RPMI8226 (cell line): ENCODE measurements around the gene WIZ.
"Not testable (repeated sequence)": the region's sequence is repeated elsewhere in the genome, so short reads cannot be mapped to it uniquely, and the experiment has no call there.

ENCODE experiments used
- DNase-seq: peaks from one replicate; pipeline ENCODE4 v3.0.0-alpha.2; 2015

WIZ gene

DNA sequence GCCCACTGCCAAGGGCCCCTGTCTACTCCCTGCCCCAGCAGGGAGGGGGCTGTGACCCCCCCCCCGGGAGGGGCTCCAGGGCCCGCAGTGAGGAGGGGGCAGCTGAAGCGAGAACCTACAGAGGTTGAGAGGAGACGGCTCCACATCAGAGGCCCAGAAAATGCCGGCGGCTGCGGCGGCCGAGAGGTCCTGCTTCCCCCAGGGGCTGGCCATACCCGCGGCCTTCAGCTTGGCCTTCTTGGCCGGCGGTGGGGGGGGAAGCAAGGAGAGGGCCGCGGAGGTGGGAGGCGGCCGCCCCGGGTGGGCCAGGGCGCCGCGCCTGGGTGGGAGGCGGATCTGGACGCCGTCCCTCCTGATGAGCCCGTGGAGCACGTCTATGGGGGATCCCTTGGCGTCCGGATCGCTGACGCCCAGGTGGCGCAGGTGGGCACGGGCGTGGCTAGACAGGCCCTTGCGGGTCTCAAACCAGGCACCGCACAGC is 21.7 kb downstream of the WIZ start:
- no peak for DNase-seq

DNA sequence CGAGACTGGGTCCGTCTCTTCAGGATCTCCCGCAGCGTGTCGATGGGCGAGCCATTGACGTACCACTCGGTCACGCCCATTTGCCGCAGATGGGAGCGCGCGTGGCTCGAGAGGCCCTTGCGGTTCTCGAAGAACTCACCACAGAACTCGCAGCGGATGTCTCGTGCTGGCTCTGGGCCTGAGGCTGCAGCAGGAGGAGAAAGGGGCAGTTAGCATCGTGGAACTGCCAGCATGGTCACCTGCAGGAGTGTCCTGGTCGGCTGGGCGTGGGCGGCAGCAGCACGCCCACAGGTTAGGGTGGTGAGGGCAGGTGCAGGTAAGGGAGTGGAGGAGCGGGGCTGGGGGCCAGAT is 22.4 kb downstream of the WIZ start:
- no peak for DNase-seq

DNA sequence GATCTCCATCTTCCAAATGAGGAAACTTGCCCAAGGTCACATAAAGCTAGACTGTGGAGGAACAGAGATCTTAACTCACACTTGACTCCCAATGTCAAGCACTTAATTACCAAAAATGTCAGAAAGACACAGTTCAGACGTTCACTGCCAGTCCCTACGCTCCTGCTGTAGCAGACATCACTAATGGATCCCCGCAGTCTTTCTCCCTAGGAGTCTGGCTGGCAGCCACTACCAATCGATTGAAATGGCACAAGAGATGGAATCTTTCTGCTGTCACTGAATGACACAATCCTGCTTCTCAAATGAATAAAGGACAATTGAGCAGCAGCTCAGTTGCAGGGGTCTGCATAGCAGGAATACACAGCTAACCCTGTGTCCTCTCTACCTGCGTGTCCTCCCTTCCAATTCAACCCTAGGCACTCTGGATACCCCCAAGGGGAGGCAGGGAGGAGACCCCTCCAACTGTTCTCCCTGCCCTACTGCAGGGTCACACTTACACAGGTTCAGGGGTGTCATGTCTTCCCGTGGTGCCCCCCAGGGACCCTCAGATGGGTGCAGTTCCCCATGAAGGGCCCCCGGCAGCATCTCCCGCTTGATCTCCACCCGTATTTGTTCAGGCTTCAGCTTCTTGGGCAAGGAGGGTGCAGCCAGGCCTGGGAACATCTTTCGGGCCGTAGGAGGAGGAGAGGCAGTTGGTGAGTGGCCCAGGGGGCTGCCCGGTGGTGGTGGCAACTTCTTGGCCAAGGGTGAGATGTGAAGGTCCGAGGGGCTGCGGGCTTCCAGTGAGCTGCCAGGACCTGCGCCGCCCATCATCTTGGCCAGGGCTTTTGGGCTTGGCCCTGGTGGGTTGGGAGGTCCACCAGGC is 23.0 kb downstream of the WIZ start:
- DNase-seq, result no peak

DNA sequence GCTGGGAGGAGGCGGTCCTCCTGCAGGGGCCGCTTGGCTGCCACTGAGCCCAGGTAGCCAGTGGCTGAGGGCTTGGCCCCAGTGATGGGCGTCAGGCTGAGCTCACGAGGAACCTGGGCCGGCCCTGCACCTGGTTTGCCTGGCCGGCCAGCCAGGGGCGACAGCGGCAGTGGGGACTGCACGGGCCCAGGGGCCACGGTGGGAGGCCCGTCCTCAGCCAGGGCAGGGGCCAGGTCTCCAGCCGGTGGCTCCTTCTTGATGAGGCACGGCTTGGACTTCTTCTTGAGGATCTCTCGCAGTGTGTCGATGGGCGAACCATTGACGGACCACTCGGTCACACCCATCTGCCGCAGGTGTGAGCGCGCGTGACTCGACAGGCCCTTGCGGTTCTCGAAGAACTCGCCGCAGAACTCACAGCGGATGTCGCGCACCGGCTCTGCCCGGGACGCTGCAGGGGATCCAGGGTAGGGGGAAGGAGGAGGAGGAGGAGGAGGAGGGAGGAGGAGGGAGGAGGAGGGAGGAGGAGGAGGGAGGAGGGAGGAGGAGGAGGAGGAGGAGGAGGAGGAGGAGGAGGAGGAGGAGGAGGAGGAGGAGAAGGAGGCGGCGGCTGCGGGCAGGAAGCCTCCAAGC is 24.3 kb downstream of the WIZ start:
- no peak for DNase-seq

DNA sequence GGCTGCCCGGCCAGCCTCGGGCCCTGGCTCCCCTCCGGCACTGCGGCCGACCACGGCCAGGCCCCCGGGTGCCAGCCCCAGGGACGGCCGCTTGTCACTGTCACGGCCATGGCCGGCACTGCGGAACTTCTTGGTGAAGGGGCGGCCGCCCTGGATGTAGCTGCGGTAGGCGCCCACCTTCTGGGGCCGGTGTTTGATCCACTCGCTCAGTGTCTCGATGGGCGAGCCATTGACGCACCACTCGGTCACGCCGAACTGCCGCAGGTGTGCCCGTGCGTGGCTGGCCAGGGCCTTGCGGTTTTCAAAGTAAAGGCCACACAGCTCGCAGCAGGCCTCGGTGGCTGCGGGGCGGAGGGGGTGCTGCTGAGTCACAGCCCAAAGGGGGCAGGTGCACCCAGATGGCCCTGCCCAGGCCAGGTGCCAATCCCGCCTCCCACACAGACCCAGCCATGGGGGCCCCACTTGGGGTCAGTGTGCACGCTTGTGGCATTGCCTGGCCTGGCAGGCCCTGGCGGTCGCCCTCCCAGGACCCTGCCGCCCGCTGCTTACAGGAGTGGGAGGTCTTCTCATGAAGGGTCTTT is 25.0 kb downstream of the WIZ start:
- no peak for DNase-seq

DNA sequence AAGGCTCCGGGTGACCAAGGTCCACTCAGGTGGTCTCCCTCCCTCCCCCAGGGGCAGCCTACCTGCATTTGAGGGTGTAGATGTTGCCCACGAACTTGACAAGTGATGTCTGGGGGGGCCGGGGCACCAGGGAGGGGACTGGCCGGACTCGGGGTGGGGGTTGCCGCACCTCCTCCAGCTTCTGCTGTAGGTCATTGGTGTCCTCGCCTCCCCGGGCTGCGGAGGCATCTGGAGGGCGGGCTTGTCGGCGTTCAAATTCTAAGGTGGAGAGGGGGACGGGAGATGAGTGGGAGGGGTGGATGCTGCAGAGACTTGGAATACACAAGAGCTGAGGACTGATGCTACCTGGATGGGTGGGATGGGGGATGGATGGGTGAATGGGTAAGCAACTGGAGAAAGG is 25.6 kb downstream of the WIZ start:
- no peak for DNase-seq

DNA sequence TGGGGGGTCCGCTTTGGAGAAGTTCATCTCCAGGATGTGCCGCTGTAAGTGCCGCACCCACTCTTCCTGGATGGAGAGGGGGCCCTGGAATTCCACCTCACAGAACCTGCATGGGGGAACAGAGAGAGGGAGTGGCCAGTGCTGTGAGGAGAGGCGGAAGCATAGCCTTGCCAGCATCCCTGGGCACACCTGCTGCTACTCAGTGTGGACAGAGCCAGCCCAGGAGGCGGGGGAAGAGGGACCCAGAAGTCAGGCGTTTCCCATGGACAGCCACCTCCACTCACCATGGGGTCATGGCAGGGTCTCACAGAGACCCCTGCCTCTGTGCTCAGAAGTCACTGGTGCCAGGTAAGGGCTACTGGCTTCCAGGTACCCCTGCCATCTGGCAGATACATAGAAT is 26.6 kb downstream of the WIZ start:
- no peak for DNase-seq

DNA sequence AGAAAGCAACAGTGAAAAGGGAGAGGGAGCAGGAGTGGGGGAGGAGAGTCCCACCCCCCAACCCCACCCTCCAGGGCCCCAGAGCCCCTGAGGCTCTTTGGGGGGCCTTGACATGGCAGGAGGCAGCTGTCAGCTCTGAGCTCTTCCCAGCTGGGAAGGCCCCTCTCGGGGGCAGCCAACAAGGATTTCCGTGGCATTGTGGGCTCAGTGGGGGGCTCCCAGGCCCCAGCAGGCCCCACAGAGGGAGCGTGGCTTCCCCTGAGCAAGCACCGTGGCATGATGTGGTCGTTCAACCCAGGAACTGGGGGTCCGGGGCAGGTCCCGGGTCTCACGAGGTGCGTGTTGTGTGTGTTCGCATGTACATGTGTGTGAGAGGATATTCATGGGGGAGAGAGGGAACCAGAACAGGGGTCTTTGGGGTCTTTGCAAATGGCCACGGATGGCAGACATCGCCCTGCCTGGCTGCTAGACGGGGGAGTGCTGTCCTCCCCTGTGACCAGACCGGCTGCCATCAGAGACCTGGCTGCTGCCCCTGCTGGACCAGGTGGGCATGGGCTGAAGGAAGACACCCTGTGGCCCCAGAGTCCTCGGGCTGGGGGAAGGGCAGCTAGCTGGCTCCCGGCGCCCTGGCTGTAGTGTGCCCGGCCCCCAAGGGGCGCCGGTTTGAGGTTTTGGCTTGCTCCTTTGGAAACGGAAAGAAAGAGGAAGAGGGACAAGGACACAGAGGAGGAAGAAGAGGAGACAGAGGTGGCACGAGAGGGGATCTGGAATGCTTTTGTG is 27.3 kb downstream of the WIZ start:
- DNase-seq, result no peak

DNA sequence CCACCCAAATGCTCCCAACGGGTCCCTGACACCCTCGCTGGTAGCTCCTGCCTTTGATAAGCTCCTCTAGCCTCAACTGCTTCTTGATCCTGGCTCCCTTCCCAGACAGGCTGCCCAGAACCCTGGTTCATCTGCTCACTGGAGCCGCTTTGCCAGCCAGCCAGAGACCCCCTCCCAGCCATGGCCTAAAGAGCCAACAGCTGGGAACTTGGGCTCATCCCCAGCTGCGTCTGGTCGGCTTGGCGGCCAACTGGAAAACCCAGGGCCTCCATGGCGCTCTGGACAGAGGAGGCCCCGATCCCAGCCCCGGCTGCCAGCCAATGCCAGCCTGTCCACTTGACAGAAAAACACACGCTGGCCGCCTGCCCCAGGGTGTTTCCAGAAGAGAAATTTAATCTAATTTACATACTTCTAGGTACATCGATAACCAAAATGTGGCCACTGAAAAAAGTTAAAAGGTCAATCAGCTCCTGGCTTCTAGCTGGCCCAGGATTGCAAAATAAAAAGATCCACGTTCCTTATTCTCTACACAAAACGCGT is 28.0 kb downstream of the WIZ start:
- DNase-seq, result no peak

DNA sequence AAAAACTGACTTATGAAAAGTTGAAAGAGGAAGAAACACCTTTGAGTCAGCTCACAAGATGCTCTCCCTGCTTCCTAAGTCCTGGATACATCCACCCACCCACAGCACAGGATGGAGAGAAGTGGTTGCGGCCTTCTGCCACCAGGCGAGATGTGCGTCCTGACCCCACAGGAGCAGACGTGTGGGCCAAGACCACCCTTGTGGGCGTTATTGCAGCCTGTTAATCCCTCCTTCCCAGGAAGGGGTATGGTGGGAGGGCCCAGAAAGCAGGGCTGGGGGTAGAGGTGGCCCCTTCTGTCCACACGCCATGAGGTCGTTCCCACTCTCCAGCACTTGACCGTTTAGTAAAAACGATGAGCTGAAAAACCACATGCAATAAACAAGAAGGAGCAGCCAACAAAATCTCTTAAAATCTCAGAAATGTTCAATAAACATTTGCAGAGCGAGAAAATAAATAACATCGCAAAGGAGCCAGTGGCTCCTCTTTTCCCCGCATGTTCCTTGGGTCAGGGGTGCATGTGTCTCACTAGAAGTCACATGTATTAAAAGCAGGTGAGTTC is 28.5 kb downstream of the WIZ start:
- no peak for DNase-seq

DNA sequence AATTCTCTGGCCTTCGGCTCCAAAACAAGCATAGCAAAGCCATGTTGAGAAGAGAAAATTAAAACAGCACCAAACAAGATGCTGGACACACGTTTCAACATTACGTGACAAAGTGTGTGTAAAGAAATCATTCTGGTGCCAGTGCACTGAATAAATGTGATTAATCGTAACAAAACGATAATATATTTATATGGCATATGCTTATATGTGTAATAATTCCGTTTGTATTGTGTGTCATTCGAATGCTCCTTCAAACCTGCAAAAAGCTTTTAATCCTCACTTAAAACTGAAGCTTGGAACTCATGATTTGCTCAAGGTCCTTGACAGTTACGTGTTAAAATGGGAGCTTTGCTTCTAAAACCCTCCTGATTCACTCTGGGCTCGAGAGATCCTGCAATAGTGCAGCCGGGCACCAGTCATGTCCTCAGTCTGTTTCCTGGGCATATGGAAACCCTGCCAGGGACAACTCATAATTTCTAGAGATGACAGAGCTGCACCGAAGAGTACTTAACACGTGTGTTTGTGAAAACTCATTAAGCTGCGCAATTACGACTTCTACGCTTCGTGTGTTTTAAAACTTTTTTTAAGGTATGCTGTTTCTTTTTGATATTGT is 30.2 kb downstream of the WIZ start:
- DNase-seq, result no peak

DNA sequence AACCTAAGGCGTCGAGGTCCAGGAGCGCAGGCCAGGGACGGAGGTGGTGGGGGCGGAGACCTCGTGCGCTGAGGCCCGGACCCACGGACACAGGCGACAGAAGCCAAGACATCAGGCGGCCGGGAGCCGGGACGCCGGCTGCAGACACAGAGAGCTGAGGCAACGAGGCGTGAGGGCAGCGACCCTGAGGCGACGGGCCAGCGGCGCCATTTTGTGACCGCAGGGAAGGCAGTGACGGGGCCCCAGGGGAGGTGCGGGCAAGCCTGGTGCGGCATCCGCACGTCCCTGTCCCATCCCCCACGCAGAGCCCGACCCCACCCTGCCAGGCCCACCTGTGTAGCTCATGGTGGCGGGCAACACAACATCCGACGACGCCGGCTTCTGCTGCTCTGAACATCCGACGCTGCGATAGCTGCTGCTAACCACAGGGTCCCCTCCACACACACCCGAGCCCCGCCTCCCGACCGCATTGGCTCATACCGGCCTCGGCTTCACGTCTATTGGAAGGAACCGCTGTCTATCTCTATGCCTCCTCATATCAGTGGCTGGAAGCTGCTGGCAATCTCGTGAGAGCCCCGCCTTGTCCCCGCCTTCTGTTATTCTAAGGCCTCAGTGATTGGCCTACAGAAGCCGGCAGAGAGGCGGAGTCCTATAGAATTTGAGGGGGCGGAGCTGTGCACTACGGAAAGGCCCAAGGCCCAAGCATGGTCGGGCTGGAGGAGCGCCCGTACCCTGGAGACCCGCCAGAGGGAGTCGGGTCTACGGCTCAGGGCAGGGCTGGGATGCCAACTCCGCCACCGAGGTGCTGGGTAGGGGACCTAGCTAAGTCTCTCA is 31.0 kb downstream of the WIZ start, which contains the start of gene AKAP8L:
AKAP8L (minus strand) TSS at position 410 of the 834 bp plus-strand sequence; CDS start at position 345, 65 bp downstream.
- DNase-seq, result peak; percentile 99

DNA sequence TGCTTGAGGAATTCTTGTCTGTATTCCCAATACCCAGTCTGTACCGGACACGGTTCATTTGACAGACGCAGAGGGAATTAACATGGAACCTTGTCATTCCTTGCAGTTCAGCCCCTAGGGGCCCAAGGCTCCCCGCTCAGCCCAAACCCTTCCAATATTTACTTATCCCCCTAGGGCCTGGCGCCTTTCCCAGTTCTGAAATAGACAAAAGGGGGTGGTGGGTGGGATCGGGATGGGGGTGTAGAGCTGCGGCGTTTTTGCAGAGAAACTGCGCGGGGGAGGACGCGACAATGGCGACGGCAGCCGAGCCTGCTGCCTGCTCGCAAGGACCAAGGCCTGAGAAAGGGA is 31.6 kb downstream of the WIZ start:
- DNase-seq, result no peak

DNA sequence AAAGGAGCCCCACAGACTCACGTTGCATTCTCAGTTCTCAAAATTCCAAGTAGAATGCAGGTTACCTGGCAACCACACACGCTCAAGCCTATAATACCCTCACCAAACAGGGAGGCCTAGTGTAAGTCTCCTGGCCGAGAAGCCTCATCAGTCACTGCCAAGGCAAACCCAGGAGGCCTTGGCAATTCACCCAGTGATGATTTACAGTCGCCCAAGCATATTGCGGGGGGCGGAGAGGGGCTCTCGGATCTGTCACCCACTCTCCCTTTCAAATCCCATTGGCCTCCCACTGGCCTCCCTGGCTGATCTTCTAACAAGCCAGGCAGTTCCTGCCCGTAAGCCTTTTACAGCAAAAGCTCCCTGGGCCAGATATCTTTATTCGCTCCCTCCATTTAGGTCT is 32.1 kb downstream of the WIZ start:
- no peak for DNase-seq

DNA sequence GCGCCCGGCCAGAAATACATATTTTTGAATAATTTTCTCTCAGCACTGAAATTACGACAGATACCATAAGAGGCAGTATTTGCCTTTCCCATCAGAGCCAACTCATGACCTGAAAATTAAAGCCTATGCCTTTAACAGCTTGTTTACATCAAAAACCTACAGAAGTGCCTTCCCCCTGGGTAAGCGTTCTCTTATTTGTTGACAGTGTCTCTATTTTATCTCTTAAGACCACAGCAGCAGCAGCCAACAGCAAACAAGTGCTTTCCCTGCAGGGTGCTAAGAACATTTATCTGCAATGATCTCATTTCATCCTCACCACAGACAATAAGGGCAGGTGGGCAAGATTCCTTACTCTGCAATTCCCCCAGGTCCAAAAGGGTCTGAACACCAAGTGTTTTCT is 36.9 kb downstream of the WIZ start:
- no peak for DNase-seq

DNA sequence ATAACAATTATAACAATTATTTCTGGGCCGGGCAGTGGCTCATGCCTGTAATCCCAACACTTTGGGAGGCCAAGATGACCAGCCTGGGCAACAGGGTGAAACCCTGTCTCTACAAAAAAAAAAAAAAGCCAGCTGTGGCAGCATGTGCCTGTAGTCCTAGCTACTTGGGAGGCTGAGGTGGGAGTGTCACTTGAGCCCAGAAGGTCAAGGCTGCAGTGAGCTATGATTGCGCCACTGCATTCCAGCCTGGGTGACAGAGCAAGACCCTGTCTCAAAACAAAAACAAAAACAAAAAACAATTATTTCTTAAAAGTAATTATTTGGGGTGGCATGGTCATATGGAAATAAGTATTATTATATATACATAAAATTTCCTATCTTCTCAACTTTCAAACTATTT is 38.4 kb downstream of the WIZ start:
- not testable (repeated sequence) for DNase-seq

DNA sequence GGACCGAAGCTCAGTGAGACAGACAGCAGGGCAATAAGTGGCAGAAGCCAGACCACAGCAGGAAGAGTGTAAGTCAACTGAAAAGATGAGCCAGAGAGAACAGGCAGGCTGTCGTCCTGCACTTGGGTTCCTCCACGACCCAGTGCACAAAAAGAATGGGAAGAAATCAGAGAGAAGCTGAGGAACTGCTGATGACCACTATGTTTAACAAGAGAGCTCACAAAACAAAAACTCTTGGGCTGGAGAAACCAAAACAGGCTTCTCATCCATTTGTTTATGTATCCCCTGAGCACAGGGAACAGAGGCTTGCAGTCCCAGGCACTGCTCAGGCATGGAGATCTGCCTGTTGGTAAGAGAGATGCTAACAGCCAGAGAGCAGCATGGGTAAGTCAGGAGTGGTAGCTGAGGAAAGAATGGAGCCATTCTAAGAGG is 45.0 kb downstream of the WIZ start:
- no peak for DNase-seq

DNA sequence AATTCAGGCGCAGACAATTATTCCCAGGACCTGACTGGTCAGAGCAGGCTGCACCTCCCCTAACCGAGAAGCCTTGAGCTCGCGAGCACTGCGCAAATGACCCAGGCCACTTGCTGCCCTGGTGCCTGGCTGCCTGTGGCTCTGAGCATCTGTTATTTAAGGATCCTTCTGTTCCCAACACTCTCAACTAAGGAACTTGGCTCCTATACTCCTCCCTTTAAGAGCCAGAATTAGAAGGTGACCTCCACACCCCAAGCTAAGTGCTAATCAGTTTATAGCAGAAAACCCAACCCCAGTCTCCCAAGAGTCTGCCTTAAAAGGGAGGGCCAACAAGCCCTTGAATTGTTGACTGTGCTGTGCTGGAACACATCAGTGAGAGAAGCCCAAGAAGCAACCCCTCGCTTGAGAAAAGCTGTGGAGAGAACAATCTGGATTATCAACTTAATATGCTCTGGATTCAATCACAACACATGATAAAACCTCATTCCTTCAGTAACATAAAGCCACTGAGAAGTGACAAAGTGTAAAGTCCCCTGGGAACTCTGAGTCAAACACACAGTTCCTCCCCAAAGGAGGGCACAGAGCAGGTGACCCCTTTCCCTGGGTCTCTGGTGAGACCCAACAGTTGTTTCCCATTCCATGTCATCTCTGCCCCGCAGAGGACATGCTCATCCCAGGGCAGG is 45.5 kb downstream of the WIZ start:
- DNase-seq, result no peak

DNA sequence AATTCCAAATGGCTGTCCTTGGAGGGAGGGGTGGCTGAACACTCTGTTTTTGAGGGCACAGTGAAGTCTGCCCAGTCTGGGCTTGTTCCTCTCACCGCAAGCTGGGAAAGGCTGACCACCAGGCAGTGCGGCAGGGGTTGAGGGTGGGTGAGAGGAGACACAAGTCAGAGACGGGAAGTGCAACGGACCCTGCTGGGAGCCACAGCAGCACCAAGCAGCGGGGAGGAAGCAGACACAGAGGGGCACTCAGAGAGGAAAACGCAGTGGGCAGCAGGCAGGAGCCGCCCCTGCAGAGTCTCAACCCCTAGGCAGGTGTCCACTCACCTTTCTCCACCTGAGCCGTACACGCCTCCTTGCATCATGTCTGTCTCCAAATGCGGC is 46.6 kb downstream of the WIZ start:
- no peak for DNase-seq

DNA sequence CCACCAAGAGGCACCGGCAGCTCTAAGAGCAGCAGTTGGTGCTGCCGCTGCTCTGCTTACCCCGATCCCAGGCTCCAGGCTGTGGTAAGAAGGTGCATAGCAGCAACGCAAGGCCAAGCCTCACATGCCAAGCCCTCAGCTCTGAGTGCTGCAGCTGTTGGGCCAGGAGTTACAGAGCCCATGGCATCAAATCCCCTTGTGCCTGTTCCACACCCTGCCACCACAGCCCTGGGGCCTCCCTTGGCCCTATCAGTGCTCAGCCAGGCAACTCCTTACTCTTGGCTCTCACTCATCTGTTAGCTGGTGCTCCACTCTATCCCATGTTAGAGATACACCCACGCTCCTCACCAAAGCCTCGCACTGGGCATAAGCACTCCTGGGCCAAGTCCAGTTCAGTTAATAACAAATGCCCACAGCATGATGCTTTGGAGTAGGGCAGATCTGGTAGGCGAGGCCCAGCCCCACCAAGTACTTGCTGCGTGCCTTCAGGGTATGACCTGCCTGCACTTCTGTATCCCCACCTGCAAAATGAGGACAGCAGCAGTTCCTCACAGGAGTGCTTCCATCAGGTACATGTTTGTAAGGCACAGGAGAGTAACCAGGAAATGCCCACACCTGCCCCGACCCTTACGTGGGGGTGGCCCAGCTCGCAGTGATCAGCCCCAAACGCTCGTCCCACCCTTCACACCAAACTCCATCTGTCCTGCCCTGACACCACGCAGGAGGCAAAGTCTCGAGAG is 47.2 kb downstream of the WIZ start:
- no peak for DNase-seq
